ENCODE data around the gene FAM222A. TPM values are rescaled to one million over a fixed set of nuclear protein-coding genes. Genes with fewer than 3 reads are reported as not detected.
A peak's percentile ranks its signal among the peaks of the same experiment; 100 is the strongest.

Gene FAM222A
- total RNA-seq, 1 donor from 2014 or later, result 2.5 TPM

GRCh38 chr12:109795023-109795422 lies 81.4 kb downstream of the FAM222A start:
- no peaks in the 10 kb centered on the region for H3K27me3 ChIP-seq
- peaks cover 10% of the 10 kb centered on the region for H3K4me1 ChIP-seq
- H3K9ac ChIP-seq, result no peak overlapping the region
- no peaks in the 10 kb centered on the region for H4K20me1 ChIP-seq (ENCODE audit: low read depth)
- no peak overlapping the region for H3K4me2 ChIP-seq
- no peaks in the 10 kb centered on the region for H3K79me2 ChIP-seq (ENCODE audit: low read depth)
- Mint-ChIP-seq H3K9me3 (peaks cover 4% of the 10 kb centered on the region), H3K4me1 (peaks cover 2% of the 10 kb centered on the region), H3K4me3 (no peak overlapping the region), H3K36me3 (no peaks in the 10 kb centered on the region), H3K27me3 (ENCODE audit: insufficient read depth, low read depth) (peaks cover 12% of the 10 kb centered on the region), H3K27ac (no peak overlapping the region)
- H2AFZ ChIP-seq (replicated peaks), result no peak overlapping the region
- no peak for DNase-seq (ENCODE audit: low spot score)
- TF ChIP-seq EZH2phosphoT487 (IDR thresholded peaks at IDR 0.05) (no peak), EZH2 (IDR thresholded peaks at IDR 0.05) (no peak), CTCF (IDR thresholded peaks at IDR 0.05) (no peak)
- H3K36me3 ChIP-seq, result no peaks in the 10 kb centered on the region
- no peak overlapping the region for H3K27ac ChIP-seq
- H3K9me3 ChIP-seq (ENCODE audit: low read depth), result no peaks in the 10 kb centered on the region
- H3K4me3 ChIP-seq, result no peak overlapping the region
- no peaks in the 10 kb centered on the region for H3F3A ChIP-seq (ENCODE audit: low read depth)

GRCh38 chr12:109796057-109796456 lies 82.4 kb downstream of the FAM222A start:
- DNase-seq (ENCODE audit: low spot score), result no peak
- peaks cover 10% of the 10 kb centered on the region for H3K27me3 Mint-ChIP-seq (ENCODE audit: insufficient read depth, low read depth)

GRCh38 chr12:109797905-109798669 lies 84.5 kb downstream of the FAM222A start:
- Mint-ChIP-seq H3K9me3 (no peaks in the 10 kb centered on the region), H3K27ac (peak overlapping the region; percentile 46)

More at GRCh38 chr12:109796057-109796456, 82.4 kb downstream of the FAM222A start:
- H3K4me3 ChIP-seq, result no peak overlapping the region
- H3K27ac ChIP-seq, result no peak overlapping the region
- H3K27ac Mint-ChIP-seq, result no peak overlapping the region
- peaks cover 10% of the 10 kb centered on the region for H3K4me1 ChIP-seq
- H4K20me1 ChIP-seq (ENCODE audit: low read depth), result no peaks in the 10 kb centered on the region
- no peaks in the 10 kb centered on the region for H3K79me2 ChIP-seq (ENCODE audit: low read depth)
- no peaks in the 10 kb centered on the region for H3K9me3 ChIP-seq (ENCODE audit: low read depth)
- H3K4me2 ChIP-seq, result no peak overlapping the region
- TF ChIP-seq EZH2 (IDR thresholded peaks at IDR 0.05), result no peak
- no peak for TF ChIP-seq EZH2phosphoT487 (IDR thresholded peaks at IDR 0.05)
- H3K9ac ChIP-seq, result no peak overlapping the region
- no peaks in the 10 kb centered on the region for H3F3A ChIP-seq (ENCODE audit: low read depth)
- peaks cover 4% of the 10 kb centered on the region for H3K9me3 Mint-ChIP-seq
- no peaks in the 10 kb centered on the region for H3K27me3 ChIP-seq
- no peaks in the 10 kb centered on the region for H3K36me3 Mint-ChIP-seq
- H3K4me3 Mint-ChIP-seq, result no peak overlapping the region
- H2AFZ ChIP-seq (replicated peaks), result no peak overlapping the region
- H3K36me3 ChIP-seq, result no peaks in the 10 kb centered on the region
- peaks cover 2% of the 10 kb centered on the region for H3K4me1 Mint-ChIP-seq

More at GRCh38 chr12:109797905-109798669, 84.5 kb downstream of the FAM222A start:
- Histone ChIP-seq H3K4me3 (no peak overlapping the region), H2AFZ (replicated peaks) (no peak overlapping the region), H4K20me1 (ENCODE audit: low read depth) (no peaks in the 10 kb centered on the region), H3K4me1 (peaks cover 3% of the 10 kb centered on the region), H3K27me3 (no peaks in the 10 kb centered on the region), H3K27ac (no peak overlapping the region), H3K9me3 (ENCODE audit: low read depth) (no peaks in the 10 kb centered on the region), H3K79me2 (ENCODE audit: low read depth) (no peaks in the 10 kb centered on the region), H3K4me2 (no peak overlapping the region), H3K9ac (no peak overlapping the region), H3F3A (ENCODE audit: low read depth) (no peaks in the 10 kb centered on the region), H3K36me3 (no peaks in the 10 kb centered on the region)
- DNase-seq (ENCODE audit: low spot score), result peak; percentile 30
- Mint-ChIP-seq H3K4me1 (no peaks in the 10 kb centered on the region), H3K36me3 (no peaks in the 10 kb centered on the region), H3K4me3 (no peak overlapping the region), H3K27me3 (ENCODE audit: insufficient read depth, low read depth) (peaks cover 9% of the 10 kb centered on the region)
- TF ChIP-seq CTCF (IDR thresholded peaks at IDR 0.05), result peak; percentile 48
- TF ChIP-seq EZH2 (IDR thresholded peaks at IDR 0.05), result no peak
